Measurements from ENCODE around the gene APBB1. TPM values are rescaled to one million over a fixed set of nuclear protein-coding genes. Genes with fewer than 3 reads are reported as not detected.

Gene APBB1
- total RNA-seq, 1 experiment from 2014 or later = 34.8 TPM

DNA sequence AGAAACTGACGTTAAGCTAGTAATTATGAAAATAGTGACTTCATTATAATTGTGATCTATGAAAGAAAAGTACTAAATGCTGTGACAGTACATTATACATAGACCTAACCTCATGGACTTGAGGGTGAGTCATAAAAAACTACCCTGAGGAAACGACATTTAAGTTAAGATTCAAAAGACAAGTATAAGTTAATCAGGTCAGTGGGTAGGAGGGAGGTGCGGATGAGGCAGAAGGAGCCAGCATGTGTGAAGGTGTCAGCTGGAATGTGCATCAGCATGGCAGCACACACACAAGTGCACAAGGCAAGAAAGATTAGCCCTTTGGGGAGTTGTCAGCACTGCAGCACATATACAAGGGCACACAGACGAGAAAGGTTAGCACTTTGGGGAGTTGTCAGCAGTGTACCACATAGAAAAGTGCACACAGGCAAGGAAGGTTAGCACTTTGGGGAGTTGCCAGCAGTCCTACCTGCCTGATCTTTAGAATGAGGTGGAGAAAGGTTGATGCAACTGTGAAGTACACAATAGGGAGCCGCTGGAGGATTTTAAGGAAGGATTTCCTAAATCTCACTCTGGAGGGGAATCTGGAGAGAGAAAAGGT, 67.0 kb downstream of the APBB1 start:
- no peak overlapping the region for H3K4me3 Mint-ChIP-seq

More for the DNA sequence above, 67.0 kb downstream of the APBB1 start:
- DNase-seq = no peak
- H3K18ac ChIP-seq (ENCODE audit: insufficient read length, low read depth, low read length) = no peak overlapping the region
- TF ChIP-seq, protein P1, sequence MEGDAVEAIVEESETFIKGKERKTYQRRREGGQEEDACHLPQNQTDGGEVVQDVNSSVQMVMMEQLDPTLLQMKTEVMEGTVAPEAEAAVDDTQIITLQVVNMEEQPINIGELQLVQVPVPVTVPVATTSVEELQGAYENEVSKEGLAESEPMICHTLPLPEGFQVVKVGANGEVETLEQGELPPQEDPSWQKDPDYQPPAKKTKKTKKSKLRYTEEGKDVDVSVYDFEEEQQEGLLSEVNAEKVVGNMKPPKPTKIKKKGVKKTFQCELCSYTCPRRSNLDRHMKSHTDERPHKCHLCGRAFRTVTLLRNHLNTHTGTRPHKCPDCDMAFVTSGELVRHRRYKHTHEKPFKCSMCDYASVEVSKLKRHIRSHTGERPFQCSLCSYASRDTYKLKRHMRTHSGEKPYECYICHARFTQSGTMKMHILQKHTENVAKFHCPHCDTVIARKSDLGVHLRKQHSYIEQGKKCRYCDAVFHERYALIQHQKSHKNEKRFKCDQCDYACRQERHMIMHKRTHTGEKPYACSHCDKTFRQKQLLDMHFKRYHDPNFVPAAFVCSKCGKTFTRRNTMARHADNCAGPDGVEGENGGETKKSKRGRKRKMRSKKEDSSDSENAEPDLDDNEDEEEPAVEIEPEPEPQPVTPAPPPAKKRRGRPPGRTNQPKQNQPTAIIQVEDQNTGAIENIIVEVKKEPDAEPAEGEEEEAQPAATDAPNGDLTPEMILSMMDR (conservative IDR thresholded peaks at IDR 0.05) = no peak
- H3K4me1 Mint-ChIP-seq = peaks cover 17 to 19% of the 10 kb centered on the region in 2 experiments
- H3K4ac ChIP-seq (ENCODE audit: low read depth, low read length) = no peak overlapping the region
- no peaks in the 10 kb centered on the region for H3K27me3 Mint-ChIP-seq (ENCODE audit: low read depth)
- no peak overlapping the region for H3K27ac ChIP-seq (ENCODE audit: insufficient read length, low read depth, low read length)
- no peaks in the 10 kb centered on the region for H3K79me1 ChIP-seq (ENCODE audit: insufficient read depth, low read depth, low read length, poor library complexity, severe bottlenecking)
- H4K20me1 ChIP-seq (ENCODE audit: control insufficient read depth, insufficient read depth, insufficient read length) = no peaks in the 10 kb centered on the region
- no peaks in the 10 kb centered on the region for H3K4me1 ChIP-seq (ENCODE audit: insufficient read depth, low read length)
- H2BK15ac ChIP-seq (ENCODE audit: low read depth, low read length) = no peak overlapping the region
- H4K5ac ChIP-seq (ENCODE audit: insufficient read length, low read depth, low read length) = no peak overlapping the region
- no CpG with 5 or more reads among the region's 5 CpGs for WGBS (ENCODE audit: extremely low coverage, insufficient read length, low lambda C conversion rate)
- no peak overlapping the region for H3K4me2 ChIP-seq (ENCODE audit: insufficient read depth, insufficient read length, low read length)
- no peak overlapping the region for H2AFZ ChIP-seq (ENCODE audit: low read length)
- H4K91ac ChIP-seq (ENCODE audit: insufficient read length, low read depth, low read length) = no peak overlapping the region
- no peak overlapping the region for H2BK12ac ChIP-seq (ENCODE audit: insufficient read length, low read depth, low read length)
- no peak overlapping the region for H3K23ac ChIP-seq (ENCODE audit: insufficient read length, low read depth, low read length)
- no peak overlapping the region for H4K8ac ChIP-seq (replicated peaks; ENCODE audit: insufficient read length, low read depth, low read length)
- no peak overlapping the region for H3K14ac ChIP-seq (ENCODE audit: insufficient read depth, low read length)
- no peak overlapping the region for H2BK20ac ChIP-seq (ENCODE audit: low read depth, low read length, poor library complexity, severe bottlenecking)
- no peak overlapping the region for H2BK120ac ChIP-seq (ENCODE audit: low read depth, low read length, poor library complexity, severe bottlenecking)
- no peak overlapping the region for H3K56ac ChIP-seq (ENCODE audit: insufficient read length, low read depth, low read length)
- peaks cover 3 to 7% of the 10 kb centered on the region in 2 experiments for H3K9me3 Mint-ChIP-seq
- H3K27me3 ChIP-seq (ENCODE audit: insufficient read depth, low read length) = no peaks in the 10 kb centered on the region
- no peaks in the 10 kb centered on the region for H3K9me3 ChIP-seq (ENCODE audit: control insufficient read depth, low read depth, low read length)
- peaks cover 3 to 8% (median 4%) of the 10 kb centered on the region in 3 experiments; a peak in 6 of 7 replicates for H3K36me3 Mint-ChIP-seq (ENCODE audit: insufficient read depth in 1 of 3, low read depth in 3 of 3)
- no peak overlapping the region for H3K27ac Mint-ChIP-seq
- H3T11ph ChIP-seq (ENCODE audit: low read length) = no peak overlapping the region
- no peaks in the 10 kb centered on the region for H3K23me2 ChIP-seq (ENCODE audit: insufficient read length, low read depth, low read length, poor library complexity, severe bottlenecking)
- H3K9ac ChIP-seq (ENCODE audit: extremely low read depth, insufficient read length, low read length) = no peak overlapping the region
- no peaks in the 10 kb centered on the region for H3K79me2 ChIP-seq (ENCODE audit: insufficient read depth, low read length)
- no peak overlapping the region for H2AK5ac ChIP-seq (ENCODE audit: insufficient read length, low read length)
- no peak overlapping the region for H2BK5ac ChIP-seq (ENCODE audit: insufficient read length, low read length)

Data from H9 (cell line).